SK-N-SH treated with all-trans-retinoic acid at 6 μM for 48 hours (cell line): ENCODE measurements around the gene OR10D3.
"Not testable (repeated sequence)": the region's sequence is repeated elsewhere in the genome, so short reads cannot be mapped to it uniquely, and the experiment has no call there.

Experiments
- ESRRG ChIP-seq: fragments of 250-450 bp; sonication (Bioruptor Pico); IDR thresholded peaks from 2 replicates; pipeline ENCODE4 v1.6.1; 2021; ENCODE audit warnings: mild to moderate bottlenecking
- ZFP3 ChIP-seq: fragments of 250-450 bp; sonication (Bioruptor Pico); IDR thresholded peaks from 2 replicates; pipeline ENCODE4 v1.5.0; 2020; ENCODE audit warnings: mild to moderate bottlenecking, moderate library complexity

DNA sequence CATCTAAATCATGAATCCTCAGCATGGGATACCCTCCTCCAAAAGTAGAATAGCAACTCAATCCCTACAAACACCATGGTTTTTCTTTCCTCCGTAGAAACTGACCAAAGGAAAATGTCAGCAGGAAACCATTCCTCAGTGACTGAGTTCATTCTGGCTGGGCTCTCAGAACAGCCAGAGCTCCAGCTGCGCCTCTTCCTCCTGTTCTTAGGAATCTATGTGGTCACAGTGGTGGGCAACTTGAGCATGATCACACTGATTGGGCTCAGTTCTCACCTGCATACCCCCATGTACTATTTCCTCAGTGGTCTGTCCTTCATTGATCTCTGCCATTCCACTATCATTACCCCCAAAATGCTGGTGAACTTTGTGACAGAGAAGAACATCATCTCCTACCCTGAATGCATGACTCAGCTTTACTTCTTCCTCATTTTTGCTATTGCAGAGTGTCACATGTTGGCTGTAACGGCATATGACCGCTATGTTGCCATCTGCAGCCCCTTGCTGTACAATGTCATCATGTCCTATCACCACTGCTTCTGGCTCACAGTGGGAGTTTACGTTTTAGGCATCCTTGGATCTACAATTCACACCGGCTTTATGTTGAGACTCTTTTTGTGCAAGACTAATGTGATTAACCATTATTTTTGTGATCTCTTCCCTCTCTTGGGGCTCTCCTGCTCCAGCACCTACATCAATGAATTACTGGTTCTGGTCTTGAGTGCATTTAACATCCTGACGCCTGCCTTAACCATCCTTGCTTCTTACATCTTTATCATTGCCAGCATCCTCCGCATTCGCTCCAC, 41.7 kb downstream of the OR10D3 start:
- not testable (repeated sequence) for TF ChIP-seq ESRRG (CRISPR knock-in tag); ZFP3
